Ramos (cell line): ENCODE data around the gene MGAT4B.

Source experiments
- in situ Hi-C: fragments of 300-500 bp; cut with MboI; formaldehyde crosslinking; loops from one replicate; pipeline ENCODE4 v1.14.3; 2022; ENCODE audit warnings: low sequenced_read_pairs; ENCODE audit not compliant: unreplicated experiment

The MGAT4B gene

DNA sequence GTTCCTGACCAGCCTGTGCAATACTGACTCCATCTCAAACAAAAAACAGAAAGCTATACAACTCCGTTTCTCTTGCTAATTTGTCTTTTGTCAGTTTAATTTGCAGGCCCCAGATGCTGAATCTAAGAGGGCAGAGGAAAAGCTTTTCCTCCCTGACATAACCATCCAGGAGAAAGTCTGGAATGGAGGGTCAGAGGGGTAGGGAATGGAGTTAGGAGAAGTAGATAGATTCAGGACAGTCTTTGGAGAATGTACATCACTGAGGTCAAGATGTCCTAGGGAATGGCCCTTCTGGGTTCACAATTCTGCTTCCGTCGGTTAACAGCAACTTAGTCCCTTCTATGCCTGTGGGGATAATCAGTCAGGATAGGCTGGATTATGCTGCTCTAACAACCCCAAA, 7.4 kb upstream of the MGAT4B start:
- in situ Hi-C loops, result no loop called here

DNA sequence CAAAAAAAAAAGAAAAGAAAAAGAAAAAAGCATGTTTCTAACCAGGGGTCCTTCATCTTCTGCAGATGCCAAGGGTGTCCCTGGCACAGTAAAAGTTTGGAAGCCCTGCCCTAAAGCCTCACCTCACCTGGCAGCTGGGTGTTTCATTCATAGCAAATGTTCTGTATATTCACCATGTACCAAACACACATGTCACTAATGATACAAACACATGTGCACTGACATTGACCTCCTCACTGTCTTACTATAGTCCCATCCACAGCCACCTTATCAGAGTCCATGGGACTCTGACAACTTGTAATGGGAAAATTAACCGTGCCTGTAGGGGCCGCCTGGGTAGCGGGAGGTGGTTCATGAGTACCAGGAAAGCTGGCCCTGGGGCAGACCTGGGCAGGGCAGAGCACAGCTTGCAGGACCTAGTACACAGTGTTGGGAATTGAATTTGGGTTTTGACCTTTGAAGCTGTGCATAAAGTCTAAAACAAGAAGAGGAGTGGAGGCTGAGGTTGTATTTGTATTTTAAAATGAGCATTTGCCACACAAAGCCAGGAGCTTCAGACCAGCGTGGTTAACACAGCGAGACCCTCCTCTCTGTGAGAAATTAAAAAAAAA, 6.4 kb upstream of the MGAT4B start:
- in situ Hi-C loops, result no loop called here

DNA sequence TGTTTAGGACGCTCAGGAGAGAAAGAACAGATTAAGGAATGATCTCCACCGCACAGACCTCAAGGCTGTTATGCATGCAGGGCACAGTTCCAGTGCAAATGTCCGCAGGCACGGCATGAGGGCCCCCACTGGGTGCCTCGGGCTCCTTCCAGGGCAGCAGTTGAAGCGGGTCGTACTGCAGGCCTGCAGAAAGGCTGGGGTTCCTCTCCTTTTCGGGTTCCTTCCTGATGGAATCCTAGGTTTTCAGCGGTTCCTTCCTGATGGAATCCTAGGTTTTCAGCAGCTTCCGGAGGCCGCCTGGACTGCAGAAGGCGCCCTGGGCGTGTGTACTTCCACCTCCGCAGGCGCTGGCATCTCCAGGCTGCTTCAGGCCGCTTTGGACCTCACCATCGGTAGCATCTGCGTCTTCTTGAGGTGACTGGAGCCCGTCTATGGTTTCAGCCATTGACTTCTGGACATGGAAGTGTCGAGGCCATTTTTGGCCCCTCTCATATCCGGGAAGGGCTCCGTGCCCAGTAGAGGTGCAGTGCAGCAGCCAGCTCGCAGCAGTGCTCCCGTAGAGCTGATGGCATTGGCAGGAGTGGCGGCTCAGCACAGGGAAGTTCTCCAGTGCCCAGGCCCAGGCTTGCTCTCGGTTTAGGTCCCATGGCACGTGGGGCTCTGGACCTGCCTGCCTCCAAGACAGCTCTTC, 5.6 kb upstream of the MGAT4B start:
- in situ Hi-C loops, result no loop called here

- in situ Hi-C loops, result no loop called here
Observed at GRCh38 chr5:179805529-179806249, 977 bp downstream of the MGAT4B start.

DNA sequence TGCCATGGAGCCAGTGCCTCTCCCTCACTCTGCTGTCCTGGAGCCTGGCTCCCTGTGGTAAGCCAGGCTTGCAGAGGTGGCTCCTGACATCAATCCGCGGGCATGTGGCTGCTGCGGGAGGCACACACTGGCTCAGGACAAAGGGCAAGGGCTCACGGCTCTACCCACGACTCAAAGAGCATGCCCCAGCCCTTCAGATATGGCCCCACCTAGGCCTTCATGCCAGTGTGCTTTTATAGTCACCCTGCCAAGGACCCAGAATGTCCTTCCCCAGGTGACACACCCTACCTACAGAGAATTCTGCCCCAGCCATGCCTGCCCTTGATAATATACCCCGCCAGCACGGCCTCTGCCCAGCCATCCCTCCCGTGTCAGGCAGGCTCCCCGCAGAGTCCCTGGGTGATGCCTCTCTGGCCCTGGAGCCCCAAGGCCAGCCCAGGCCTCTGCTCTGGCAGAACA, 1.6 kb downstream of the MGAT4B start:
- in situ Hi-C loops, result no loop called here

DNA sequence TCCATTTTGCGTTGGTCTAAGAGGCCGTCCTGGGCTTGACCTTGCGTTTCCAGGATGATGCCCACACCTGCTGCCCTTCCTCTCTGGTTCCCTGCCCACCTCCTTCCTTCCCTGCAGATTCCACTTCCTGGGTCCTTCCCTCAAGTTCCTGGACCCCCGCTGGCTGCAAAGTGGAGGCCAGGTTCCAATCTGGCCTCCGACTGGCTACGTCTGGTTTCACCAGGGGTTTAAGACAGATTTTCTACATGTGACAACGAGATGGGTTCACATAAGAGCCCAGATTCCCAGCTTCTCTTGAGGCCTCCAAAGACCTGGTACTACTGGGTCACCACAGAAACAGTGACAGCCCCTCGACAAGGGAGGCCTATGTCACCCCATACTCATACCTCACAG, 2.1 kb downstream of the MGAT4B start:
- in situ Hi-C loops, result no loop called here

DNA sequence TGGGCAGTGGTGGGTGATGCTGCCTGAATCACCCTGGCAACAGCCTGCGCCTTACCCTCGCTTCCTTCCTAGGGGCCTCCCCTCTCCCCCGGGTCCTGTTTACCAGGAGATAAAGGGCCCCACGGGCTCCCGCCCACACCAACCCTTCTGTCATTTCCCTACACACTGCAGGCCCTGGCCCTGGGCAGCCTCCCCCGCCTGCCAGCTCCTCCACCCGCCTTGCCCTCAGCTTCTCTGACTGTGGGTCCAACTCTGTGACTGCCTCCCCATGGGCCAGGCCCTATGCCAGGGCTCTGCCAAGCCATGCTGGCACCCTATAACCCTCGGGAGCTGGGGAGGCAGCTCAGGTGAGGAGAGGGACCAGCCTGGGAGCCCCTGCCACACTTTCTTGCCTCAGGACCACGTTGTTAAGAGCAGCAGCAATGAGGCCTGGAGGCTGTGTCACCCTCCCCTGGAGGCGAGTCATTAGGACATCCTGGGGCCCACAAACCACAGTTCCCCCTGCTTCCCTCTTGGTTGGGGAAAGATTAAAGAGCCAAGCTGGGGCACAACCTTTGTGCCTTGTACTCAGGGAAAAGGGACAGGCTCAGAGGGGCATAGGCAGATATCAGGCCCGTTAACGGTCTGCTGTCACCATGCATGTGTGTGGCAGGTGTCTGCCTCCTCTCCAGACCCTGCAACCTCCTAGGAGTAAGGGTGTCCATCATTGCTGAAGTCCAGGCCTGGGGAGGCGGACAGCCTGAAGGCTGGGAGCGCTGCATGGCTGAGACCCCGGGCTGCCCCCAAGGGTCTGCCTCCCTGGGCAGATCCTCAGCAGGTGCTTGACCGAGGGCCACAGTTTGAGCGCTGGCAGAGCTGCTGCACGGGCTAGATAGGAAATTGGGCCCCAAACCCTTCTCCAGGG, 2.8 kb downstream of the MGAT4B start:
- in situ Hi-C loops, result no loop called here

- in situ Hi-C loops, result no loop called here
Observed at GRCh38 chr5:179802950-179803562, 3.6 kb downstream of the MGAT4B start.

DNA sequence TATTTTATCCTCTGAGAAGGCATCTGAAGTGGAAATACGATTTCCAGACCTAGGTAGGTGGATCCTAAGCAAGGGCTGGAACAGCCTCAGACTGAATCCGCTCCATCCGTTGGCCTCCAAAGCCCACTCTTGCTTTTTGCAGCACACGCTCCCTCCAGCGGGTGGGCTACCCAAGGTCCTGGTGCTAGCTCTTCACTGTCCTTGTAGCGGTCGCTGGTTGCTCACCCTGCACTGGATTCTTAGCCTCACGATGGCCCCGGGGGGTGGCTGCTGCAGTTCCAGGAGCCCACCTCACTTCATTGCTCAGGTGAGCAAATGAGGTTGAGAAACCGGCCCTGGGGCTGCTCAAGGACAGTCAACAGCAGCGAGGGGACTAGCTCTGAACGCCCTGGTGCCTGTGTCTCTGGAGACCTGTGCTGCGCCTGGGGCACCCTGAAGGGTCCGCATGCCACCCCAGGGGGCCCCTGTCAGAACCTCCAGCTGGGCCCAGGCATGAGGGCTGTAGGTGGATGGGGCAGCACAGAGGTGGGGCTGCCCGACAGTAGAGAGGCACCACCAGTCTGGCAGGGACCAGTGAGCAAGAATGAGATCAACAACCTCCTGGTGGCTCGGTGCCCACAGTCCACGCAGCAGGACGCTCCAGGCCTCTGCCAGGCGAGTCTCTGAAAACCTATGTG, 4.3 kb downstream of the MGAT4B start:
- in situ Hi-C loops, result no loop called here

GRCh38 chr5:179801304-179802206, 5.1 kb downstream of the MGAT4B start:
- in situ Hi-C loops, result no loop called here

DNA sequence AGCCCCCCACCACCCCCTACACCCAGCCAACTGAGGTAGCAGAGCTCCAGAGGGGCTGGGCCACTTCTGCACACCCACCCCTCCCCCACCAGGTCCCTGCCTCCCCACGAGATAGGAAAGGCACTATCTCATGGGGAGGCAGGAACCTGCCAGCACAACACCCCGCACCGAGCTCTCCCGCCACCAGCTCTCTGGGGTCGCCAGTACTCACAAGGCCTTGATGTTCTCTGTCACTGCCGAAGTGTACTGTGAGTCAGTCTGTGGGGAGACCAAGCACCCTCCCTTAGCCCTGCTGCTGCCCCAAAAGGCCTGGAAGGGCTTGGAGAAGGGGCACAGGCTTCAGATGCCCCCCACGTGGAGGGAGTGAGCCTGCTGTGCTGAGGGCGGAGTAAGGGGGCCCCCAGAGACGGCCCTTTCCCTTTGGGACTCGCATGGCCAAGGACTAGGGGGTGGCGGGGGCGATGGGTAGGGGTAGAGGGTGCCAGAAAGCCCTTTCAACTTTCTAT, 5.9 kb downstream of the MGAT4B start:
- in situ Hi-C loops, result no loop called here

- in situ Hi-C loops, result no loop called here
Observed at GRCh38 chr5:179800071-179800695, 6.5 kb downstream of the MGAT4B start.

DNA sequence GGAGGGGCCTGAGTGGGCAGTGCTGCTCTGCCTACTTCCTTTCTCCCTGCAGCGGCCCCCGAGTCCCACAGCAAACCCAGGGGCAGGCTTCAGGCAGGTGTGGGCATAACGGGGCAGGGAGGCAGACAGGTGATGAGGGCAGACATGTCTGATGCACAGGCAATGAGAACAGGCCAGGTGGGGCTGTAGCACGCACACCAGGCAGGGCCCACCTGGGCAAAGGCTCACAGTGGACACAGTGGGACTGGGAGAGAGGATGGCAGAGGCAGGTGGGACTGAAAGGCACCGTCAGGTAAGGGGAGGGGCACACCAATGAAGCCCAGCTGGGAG, 7.1 kb downstream of the MGAT4B start:
- in situ Hi-C loops, result loop anchor here (10.0 kb wide), 1 partner anchor 285 kb away; no protein-coding TSS in a partner anchor

DNA sequence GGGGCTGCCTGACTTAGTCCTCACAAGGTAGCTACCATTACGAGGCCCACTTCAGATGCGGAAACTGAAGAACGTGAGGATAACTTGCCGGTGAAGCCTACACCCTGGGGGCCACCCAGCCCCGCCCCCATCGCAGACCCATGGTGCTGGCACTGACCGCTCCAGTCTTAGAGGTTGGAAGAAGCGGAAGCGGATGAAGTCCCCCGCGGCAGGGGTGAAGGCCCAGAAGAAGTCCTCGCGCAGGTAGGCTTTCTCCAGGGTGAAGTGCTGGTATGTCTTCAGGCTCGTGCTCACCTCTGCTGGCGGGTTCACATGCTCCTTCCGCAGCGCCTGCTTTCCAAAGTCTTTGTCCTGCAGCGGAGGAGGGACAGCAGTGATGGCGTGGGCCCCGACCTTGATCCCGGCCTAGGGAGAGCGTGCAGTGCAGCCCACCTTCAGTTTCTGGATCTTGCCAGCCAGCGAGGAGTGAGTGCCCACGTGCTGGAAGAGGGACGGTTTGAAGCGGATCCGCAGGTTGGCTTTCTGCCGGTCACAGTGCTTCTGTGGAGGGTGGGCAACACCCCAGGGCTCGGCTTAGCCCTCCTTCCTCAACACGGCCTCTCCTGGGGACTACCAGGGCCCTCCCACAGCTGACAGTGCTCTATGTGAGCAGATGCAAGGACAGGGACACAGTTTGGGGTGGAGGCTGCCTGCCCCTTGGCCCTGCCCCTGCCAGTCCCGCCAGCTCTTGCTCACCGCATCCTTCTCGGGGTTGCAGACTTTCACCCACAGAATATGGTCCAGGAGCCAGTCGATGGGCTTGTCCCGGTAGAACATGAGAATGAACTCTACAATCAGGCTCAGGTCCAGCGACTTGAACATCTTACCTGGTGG, 7.7 kb downstream of the MGAT4B start:
- in situ Hi-C loops, result loop anchor here (10.0 kb wide), 1 partner anchor 286 kb away; no protein-coding TSS in a partner anchor

DNA sequence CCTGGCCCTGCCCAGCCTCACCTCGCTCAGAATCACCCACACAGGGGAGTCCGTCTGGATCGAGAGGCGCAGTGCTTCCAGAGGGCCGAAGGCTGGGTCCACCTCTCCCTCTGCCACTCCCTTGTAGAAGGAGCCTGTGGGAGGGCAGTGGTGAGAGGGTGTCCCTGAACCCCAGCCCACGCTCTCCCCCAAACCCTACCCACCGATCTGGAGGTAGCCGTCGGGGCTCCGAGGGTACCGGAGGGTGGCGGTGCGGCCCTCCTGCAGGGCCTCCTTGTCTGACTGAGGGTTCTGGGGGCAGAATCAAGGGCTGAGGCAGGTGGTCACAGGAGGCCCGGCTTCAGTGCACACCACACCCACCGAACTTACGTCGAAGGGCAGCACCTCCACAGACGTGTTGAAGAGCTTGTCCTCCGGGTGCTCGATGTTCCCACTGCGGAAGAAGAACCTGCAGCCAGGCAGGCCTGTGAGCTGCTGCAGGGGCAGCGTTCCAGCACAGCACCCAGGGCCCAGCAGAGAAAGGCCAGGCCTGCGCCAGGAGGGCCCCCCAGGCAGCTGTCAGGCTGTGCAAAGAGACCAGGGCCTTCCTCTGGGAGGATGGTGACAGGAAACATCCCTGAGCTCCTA, 8.4 kb downstream of the MGAT4B start:
- in situ Hi-C loops, result loop anchor here (10.0 kb wide), 1 partner anchor 287 kb away; no protein-coding TSS in a partner anchor

DNA sequence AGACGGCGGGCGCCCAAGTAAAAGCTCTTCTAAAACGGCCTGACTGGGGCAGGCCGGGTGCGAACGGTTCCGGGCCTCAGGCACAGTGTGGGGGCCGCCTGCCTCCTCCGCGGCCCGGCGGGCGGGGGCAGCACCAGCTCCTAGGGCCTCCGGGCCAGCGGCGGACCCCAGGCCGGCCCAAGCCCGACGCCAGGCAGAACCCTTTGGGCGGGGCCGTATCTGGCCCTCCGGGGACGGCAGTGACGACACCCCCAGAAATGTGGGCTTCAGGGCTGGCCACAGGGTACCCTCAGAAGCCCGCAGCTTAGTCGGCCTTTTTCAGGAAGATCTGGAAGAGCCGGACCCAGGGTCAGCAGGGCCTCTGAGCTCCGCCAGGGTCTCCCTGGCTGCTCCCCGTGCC, 8.9 kb downstream of the MGAT4B start:
- in situ Hi-C loops, result loop anchor here (10.0 kb wide), 1 partner anchor 287 kb away; no protein-coding TSS in a partner anchor
